Stomach (tissue), 9 donors: ENCODE results near the gene VEGFA. TPM values are rescaled to one million over a fixed set of nuclear protein-coding genes. Genes with fewer than 3 reads are reported as not detected.
A peak's percentile ranks its signal among the peaks of the same experiment; 100 is the strongest.

Source experiments
- DNase-seq, 2 donors: peaks; one replicate each; pipeline versions ENCODE4 v3.0.0 to v3.0.0-alpha.2; 2013 to 2019
- H3K27ac ChIP-seq, 5 donors: fragments of 200-600 bp in 4 of 5; sonication (generic) in 4 of 5; one replicate each; pipeline ENCODE4 v1.5.1; 2013 to 2019; ENCODE audit warnings: mild to moderate bottlenecking in 1 of 5, moderate library complexity in 1 of 5
- H3K27me3 ChIP-seq, 3 donors: fragments of 200-600 bp; sonication (generic); one replicate each; pipeline ENCODE4 v1.5.1; 2017 to 2019; ENCODE audit warnings: mixed run types in 1 of 3
- H3K36me3 ChIP-seq, 4 donors: fragments of 200-600 bp; sonication (generic); 1 replicate in 3 of 4; 2 replicates in 1 of 4; pipeline ENCODE4 v1.5.1; 2016 to 2019
- H3K4me1 ChIP-seq, 4 donors: fragments of 200-600 bp; sonication (generic); one replicate each; pipeline ENCODE4 v1.5.1; 2016 to 2019
- H3K4me3 ChIP-seq, 4 donors: fragments of 200-600 bp; sonication (generic) in 3 of 4; one replicate each; pipeline ENCODE4 v1.5.1; 2016 to 2019; ENCODE audit warnings: mild to moderate bottlenecking in 1 of 4
- H3K9me3 ChIP-seq, 4 donors: fragments of 200-600 bp; sonication (generic); one replicate each; pipeline ENCODE4 v1.5.1; 2016 to 2019
- CTCF ChIP-seq, 7 experiments: fragments of 450-650 bp in 4 of 7; fragments of 200-600 bp in 3 of 7; sonication (generic) in 3 of 7; IDR thresholded peaks; one replicate each; pipeline ENCODE4 v1.5.1; 2016 to 2019; ENCODE audit warnings: antibody characterized with exemption in 7 of 7, control low read depth in 2 of 7, mild to moderate bottlenecking in 1 of 7
- EP300 ChIP-seq: sonication (generic); formaldehyde crosslinking; IDR thresholded peaks from one replicate; pipeline ENCODE4 v1.6.1; 2017; ENCODE audit warnings: antibody characterized with exemption
- POLR2A ChIP-seq, 4 donors: fragments of 450-650 bp; IDR thresholded peaks; one replicate each; pipeline ENCODE4 v1.6.1; 2016; ENCODE audit warnings: antibody characterized with exemption in 4 of 4, control low read depth in 2 of 4, mild to moderate bottlenecking in 1 of 4, moderate library complexity in 1 of 4
- POLR2AphosphoS5 ChIP-seq, 3 donors: sonication (generic); formaldehyde crosslinking; IDR thresholded peaks; one replicate each; pipeline ENCODE4 v1.6.1; 2016; ENCODE audit warnings: antibody characterized with exemption in 3 of 3
- WGBS, 5 donors: extraction: QIAGEN DNeasy Blood & Tissue Kit in 3 of 5; methylation state at CpG; one replicate each; pipeline versions ENCODE4 v1.1.5 to v1.1.7; 2013 to 2018; 5-methylcytosine and 5-hydroxymethylcytosine counted together
- intact Hi-C: fragments of 100-400 bp; cut with DNase I; formaldehyde crosslinking; loops from one replicate; pipeline ENCODE4 v1.15.1; 2023; ENCODE audit warnings: low total_unique reads
- polyA plus RNA-seq, 3 donors: library from polyadenylated mRNA; stranded (reverse); fragments of 200-250 nt; gene quantifications; one replicate each; pipeline ENCODE4 v1.2.3, GENCODE V29; 2013
- small RNA-seq, 4 donors: library from RNA; depleted of rRNA; stranded (forward); fragments of <200 nt; gene quantifications; one replicate each; pipeline ENCODE3, GENCODE V24; 2016
- total RNA-seq, 5 donors: library from RNA; depleted of rRNA; stranded (reverse); fragments of >200 nt; gene quantifications; one replicate each; pipeline versions ENCODE4 v1.1.0 to v1.2.3, GENCODE V29; 2014 to 2016
- donor health status: healthy with polysubstance abuse.
- donor health status: Bipolar disorder and iron deficiency.
- donor health status: healthy.

The VEGFA gene
- total and polyA plus RNA-seq, 8 donors = 28.6 to 438 (median 235) TPM

DNA sequence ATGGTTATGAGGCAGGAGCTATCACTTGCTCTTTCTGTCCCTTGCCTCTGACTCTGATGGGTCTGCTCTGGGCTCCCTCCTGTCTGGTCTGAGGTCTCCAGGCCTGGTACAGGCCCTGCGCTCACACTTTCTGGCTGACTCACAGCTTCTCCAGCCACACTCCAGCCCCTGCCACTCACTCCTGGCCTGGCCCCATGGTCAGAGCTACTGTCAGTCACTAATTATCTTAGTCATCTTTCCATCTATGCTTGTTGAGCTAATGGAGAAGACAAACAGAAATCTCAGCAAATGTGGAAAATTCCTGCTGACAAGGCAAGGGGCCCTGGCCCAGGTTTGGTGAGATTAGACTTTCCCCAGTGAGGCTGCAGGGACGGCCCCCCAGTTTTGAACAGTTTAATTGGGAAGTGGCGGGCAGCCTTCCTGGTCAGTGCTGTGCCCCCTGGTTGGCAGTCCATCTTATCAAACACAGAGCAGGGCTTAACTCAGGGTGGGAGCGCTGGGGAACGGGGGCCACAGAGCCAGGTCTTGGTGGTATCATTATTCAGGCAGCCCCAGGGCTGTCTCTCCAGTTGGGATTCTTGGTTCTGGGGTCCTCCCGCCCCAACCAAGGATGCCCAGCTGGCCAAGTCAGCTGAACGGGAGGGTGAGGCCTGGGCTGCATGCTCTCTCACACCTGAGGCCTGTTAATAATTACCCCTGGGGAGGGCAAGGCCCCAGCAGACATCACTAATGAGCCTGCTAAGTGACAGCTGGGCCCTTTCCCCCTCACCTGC, 63.4 kb downstream of the VEGFA start:
- Histone ChIP-seq H3K9me3 (no peaks in the 10 kb centered on the region), H3K4me1 (peaks cover 14 to 57% (median 27%) of the 10 kb centered on the region in 4 donors), H3K27me3 (no peaks in the 10 kb centered on the region), H3K36me3 (no peaks in the 10 kb centered on the region), H3K4me3 (no peak overlapping the region), H3K27ac (peak overlapping the region in 1 of 5 donors; percentile 11)
- intact Hi-C loops = no loop called here
- WGBS, 5 donors = 60 to 76% (median 73%) methylated on average over 7 of the region's 7 CpGs
- no peak for TF ChIP-seq POLR2A (IDR thresholded peaks at IDR 0.05)
- TF ChIP-seq CTCF (IDR thresholded peaks at IDR 0.05) = no peak
- TF ChIP-seq POLR2AphosphoS5 (IDR thresholded peaks at IDR 0.05) = no peak
- TF ChIP-seq EP300 = no peak
- peak; percentile 64 to 84 for DNase-seq

DNA sequence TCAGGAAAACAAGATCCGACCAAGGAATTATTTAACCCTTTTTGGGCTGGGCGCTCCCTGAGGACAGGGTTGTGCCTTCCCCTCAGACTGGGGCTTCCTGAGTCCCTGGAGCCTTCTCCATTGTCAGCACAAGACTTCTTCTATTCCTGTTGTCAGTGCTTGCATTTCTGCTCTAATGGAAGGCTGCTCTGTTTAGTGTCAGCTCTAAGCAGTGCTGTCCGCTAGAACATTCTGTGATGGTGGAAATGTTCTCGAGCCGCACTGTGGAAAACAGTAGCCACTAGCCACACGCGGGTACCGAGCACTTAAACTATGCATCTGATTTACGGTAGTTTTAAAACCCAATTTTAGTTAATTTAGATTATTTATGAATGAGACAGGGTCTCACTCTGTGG, 64.0 kb downstream of the VEGFA start:
- DNase-seq = no peak

GRCh38 chr6:43834528-43835155, 64.6 kb downstream of the VEGFA start:
- TF ChIP-seq POLR2AphosphoS5 (IDR thresholded peaks at IDR 0.05) = no peak
- Histone ChIP-seq H3K27me3 (no peaks in the 10 kb centered on the region), H3K9me3 (no peaks in the 10 kb centered on the region), H3K27ac (no peak overlapping the region), H3K4me3 (no peak overlapping the region), H3K4me1 (peaks cover 19 to 65% (median 32%) of the 10 kb centered on the region in 4 donors), H3K36me3 (no peaks in the 10 kb centered on the region)
- intact Hi-C loops = no loop called here
- WGBS, 5 donors = 79 to 93% (median 90%) methylated on average over 4 to 5 of the region's 5 CpGs
- DNase-seq = no peak

More for the DNA sequence above, 64.0 kb downstream of the VEGFA start:
- Histone ChIP-seq H3K9me3 (no peaks in the 10 kb centered on the region), H3K27me3 (no peaks in the 10 kb centered on the region), H3K36me3 (no peaks in the 10 kb centered on the region), H3K4me1 (peaks cover 19 to 63% (median 32%) of the 10 kb centered on the region in 4 donors), H3K4me3 (no peak overlapping the region), H3K27ac (peak overlapping the region in 1 of 5 donors; percentile 11)
- TF ChIP-seq POLR2A (IDR thresholded peaks at IDR 0.05) (no peak), POLR2AphosphoS5 (IDR thresholded peaks at IDR 0.05) (no peak), EP300 (no peak), CTCF (IDR thresholded peaks at IDR 0.05) (no peak)
- WGBS, 5 donors = 76 to 95% (median 83%) methylated on average over 9 of the region's 9 CpGs
- intact Hi-C loops = no loop called here

GRCh38 chr6:43835872-43836419, 65.9 kb downstream of the VEGFA start:
- peak overlapping the region in 1 of 5 donors; percentile 0 for H3K27ac ChIP-seq
- intact Hi-C loops = no loop called here
- DNase-seq = no peak
- 77 to 89% (median 82%) methylated on average over 8 of the region's 8 CpGs for WGBS, 5 donors
- no peaks in the 10 kb centered on the region for H3K9me3 ChIP-seq
- TF ChIP-seq POLR2A (IDR thresholded peaks at IDR 0.05) (no peak), POLR2AphosphoS5 (IDR thresholded peaks at IDR 0.05) (no peak), EP300 (no peak), CTCF (IDR thresholded peaks at IDR 0.05) (no peak)
- H3K27me3 ChIP-seq = no peaks in the 10 kb centered on the region
- H3K36me3 ChIP-seq = no peaks in the 10 kb centered on the region
- H3K4me1 ChIP-seq = peaks cover 19 to 60% (median 32%) of the 10 kb centered on the region in 4 donors
- no peak overlapping the region for H3K4me3 ChIP-seq

Small RNA genes within 50 kb of the gene (small RNA-seq; reads per million reads assigned to genes)
- 0 reads per million in 4 donors for gene AL136131.3

Other genes with a start within 250 kb of the VEGFA start
- gene XPO5, start 194.2 kb upstream of the VEGFA start, total RNA-seq = 10 to 100 TPM in 4 of 5 donors, 1 to 10 TPM in 1; 4.6 to 46.1 (median 27.7) TPM
- 10 to 100 TPM in 1 of 3 donors, 1 to 10 TPM in 2; 5.5 to 10.7 (median 5.7) TPM for gene XPO5, start 194.2 kb upstream of the VEGFA start, polyA plus RNA-seq
- 10 to 100 TPM in 1 of 5 donors, 1 to 10 TPM in 4; 5.8 to 47.8 (median 7.9) TPM for gene POLH, start 194.0 kb upstream of the VEGFA start, total RNA-seq
- 1 to 10 TPM; 1.8 to 6.9 (median 2.4) TPM for gene POLH, start 194.0 kb upstream of the VEGFA start, polyA plus RNA-seq
- gene GTPBP2, start 140.9 kb upstream of the VEGFA start, total RNA-seq = 10 to 100 TPM; 32.6 to 83.8 (median 66.3) TPM
- gene GTPBP2, start 140.9 kb upstream of the VEGFA start, polyA plus RNA-seq = 10 to 100 TPM; 26.3 to 48.4 (median 42.3) TPM
- 100 to 1,000 TPM in 1 of 5 donors, 10 to 100 TPM in 3, 1 to 10 TPM in 1; 7.8 to 282 (median 21.8) TPM for gene MAD2L1BP, start 134.4 kb upstream of the VEGFA start, total RNA-seq
- gene MAD2L1BP, start 134.4 kb upstream of the VEGFA start, polyA plus RNA-seq = 10 to 100 TPM; 21.1 to 33.9 (median 23.3) TPM
- gene RSPH9, start 125.2 kb upstream of the VEGFA start, total RNA-seq = under 1 TPM in 1 of 5 donors, not detected in 4; 0.18 TPM
- gene RSPH9, start 125.2 kb upstream of the VEGFA start, polyA plus RNA-seq = under 1 TPM; 0.28 to 0.92 (median 0.56) TPM
- gene MRPS18A, start 82.4 kb upstream of the VEGFA start, total RNA-seq = 10 to 100 TPM in 2 of 5 donors, 1 to 10 TPM in 3; 1.7 to 40.2 (median 5.3) TPM
- 100 to 1,000 TPM in 1 of 3 donors, 10 to 100 TPM in 2; 61.2 to 111 (median 66.4) TPM for gene MRPS18A, start 82.4 kb upstream of the VEGFA start, polyA plus RNA-seq